CD4-positive, alpha-beta T cell treated with Interleukin-17A for 4 hours (primary cell): ENCODE measurements around the gene LHFPL3.

Source experiments
- DNase-seq: peaks from one replicate; pipeline ENCODE4 v3.0.0-alpha.2; 2020; ENCODE audit warnings: mixed read lengths

The LHFPL3 gene

GRCh38 chr7:104371216-104371979 is 43.0 kb downstream of the LHFPL3 start:
- DNase-seq: no peak

DNA sequence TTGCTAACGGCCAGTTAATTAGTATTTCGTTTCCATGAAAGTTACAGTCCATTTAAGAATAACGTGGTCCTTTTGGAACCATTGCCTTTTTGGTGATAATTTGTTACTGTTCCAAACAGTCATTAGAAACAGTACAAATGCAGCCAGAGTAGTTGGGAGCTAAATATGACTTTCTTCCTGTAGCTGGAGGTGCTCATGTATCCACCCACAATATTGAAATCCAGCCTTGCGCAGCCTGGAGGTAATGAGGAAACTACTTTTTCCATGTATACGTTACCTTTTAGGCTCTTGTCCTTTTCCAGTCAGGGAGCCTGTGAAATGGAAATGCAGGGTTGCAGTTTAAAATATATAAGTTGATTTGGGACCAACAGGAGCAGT is 43.6 kb downstream of the LHFPL3 start:
- no peak for DNase-seq

DNA sequence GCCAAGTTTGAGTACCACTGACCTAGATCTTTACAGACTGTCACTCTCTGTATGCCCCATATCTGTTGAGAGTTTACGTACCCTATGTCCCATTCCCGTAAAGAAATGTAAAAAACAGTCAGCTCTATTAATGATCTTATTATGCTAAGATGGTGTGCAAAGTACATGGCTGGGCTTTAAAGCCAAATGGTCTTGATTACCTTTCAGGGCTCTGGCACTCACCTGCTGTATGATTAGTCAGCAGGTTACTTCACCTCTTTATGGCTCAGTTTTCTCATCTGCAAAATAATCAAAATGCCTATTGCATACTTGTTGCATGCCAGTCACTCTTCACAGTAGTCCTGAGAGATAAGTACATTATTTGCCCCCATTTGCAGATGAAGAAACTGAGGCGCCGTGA is 54.2 kb downstream of the LHFPL3 start:
- no peak for DNase-seq

DNA sequence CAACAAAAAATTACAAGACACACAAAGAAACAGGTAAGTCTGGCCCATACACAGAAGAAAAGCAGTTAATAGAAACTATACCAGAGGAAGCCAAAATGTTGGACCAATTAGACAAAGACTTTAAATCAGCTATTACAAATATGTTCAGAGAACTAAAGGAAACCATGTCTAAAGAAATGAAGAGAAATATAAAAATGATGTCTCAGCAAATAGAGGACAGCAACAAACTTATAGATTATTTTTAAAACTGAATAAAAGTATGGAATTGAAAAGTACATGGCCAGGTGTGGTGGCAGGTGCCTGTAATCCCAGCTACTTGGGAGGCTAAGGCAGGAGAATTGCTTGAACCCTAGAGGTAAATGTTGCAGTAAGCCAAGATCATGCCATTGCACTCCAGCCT is 58.5 kb downstream of the LHFPL3 start:
- DNase-seq: no peak

DNA sequence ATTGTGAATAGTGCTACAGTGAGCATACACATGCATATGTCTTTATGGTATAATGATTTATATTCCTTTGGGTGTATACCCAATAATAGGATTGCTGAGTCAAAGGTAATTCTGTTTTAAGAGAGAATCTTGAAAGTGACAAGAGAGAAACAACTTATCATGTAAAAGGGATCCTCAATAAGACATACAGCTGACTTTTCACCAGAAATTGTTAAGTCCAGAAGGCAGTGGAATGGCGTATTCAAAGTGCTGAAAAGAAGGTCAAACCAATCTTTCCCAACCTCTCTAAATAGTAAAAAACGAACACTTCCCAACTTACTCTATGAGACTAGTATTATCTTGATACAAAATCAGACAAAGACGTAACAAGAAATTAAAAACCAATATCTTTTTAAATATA is 59.8 kb downstream of the LHFPL3 start:
- DNase-seq: no peak

- DNase-seq: no peak
These were observed 66.8 kb downstream of the LHFPL3 start for GRCh38 chr7:104395162-104395561.

DNA sequence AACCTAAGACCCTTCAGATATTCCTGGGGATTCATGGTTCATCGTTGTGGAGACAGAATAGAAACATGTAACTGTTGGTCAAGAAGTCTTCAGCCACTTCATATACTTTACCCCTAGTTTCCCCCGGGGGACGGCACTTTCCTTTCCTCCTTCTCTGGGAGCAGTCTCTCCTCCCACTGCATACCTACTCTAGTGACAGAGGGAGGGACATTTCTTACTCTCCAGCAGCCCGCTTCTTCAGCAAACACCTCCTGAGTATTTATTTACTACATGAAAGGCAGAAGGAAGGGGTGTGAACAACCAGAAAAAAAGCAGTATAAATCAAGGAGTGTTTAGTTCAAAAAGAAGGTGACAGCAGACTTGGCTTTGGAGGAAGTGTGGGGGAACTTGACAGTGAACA is 69.0 kb downstream of the LHFPL3 start:
- no peak for DNase-seq

GRCh38 chr7:104408371-104408770 is 80.0 kb downstream of the LHFPL3 start:
- DNase-seq: no peak

DNA sequence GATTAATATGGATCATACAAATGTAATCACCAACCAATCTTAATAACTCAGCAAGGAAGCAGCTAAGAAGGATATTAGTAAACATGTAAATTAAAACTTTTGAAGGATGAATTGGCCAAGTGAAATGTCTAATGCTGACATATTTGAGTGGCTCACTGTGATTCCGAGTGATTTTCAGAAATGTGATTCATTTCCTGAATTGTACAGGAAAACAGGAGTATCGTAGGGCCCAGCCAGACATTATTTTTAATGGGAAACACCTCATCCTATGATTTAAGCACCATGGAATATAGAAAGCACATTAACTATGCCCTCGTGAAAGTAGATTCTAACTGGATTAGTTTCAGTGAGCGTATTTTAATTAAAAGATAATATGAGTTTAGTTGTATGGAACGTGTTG is 82.3 kb downstream of the LHFPL3 start:
- DNase-seq: no peak

DNA sequence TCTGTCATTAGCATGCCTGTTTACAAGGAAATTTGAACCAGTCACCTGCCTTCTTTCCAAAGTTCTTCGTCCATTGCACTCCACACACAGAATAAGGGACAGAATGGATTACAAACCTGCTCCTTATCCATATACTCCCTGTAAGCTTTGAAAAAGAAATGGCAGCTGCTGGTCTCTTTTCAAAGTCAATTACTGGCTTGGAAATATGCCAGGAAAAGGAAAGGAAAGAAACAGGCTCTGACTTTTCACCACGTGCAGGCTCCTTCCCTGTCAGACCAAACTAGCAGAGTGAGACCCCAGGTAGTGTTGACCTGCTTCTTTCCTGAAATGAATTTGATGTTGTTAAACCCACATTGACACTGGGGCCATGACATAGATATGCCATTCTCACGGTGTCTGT is 84.5 kb downstream of the LHFPL3 start:
- DNase-seq: no peak

GRCh38 chr7:104414216-104414615 is 85.8 kb downstream of the LHFPL3 start:
- no peak for DNase-seq

GRCh38 chr7:104415700-104416099 is 87.3 kb downstream of the LHFPL3 start:
- no peak for DNase-seq

DNA sequence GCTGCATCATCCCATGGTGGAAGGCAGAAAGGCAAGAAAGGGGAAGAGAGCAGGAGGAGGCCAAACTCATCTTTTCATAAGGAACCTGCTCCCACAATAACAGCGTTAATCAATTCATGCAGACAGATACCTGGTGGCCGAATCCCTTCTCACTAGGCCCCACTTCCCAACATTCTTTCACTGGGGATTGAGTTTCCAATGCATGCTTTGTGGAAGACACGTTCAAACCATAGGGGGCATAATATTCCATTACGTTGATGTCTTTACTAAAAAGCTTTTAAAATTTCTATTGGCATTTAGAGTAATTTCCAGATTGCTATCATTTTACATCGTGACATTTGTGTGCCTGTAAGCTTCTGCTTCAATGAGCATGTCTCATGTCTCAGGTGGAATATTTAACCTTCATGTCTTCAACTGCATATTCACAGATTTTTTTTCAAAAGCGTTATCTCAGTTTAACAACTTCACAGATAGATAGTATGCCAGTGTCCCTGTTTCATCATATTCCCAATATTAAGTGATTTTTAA is 88.5 kb downstream of the LHFPL3 start:
- DNase-seq: no peak

- DNase-seq: no peak
These were observed 103.5 kb downstream of the LHFPL3 start for GRCh38 chr7:104431930-104432329.

GRCh38 chr7:104434129-104434528 is 105.7 kb downstream of the LHFPL3 start:
- no peak for DNase-seq

DNA sequence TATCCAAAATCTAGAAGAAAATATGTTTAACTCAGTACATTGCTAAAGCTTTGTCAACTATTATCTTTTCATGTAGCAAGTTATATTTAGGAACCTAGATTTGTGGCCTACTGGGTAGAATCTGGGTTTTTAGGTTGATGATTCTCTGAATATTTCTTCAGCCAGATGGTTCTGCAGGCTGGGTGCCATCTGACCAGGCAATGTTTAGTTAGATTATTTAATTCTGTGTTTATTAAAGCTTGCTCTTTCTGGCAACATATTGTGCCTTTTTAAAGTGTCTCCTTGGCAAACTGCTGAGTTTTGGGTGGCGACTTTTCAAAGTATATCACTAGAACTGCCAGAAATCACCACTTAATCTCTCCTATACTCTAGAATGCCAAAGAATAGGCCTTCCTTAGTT is 114.1 kb downstream of the LHFPL3 start:
- DNase-seq: no peak

DNA sequence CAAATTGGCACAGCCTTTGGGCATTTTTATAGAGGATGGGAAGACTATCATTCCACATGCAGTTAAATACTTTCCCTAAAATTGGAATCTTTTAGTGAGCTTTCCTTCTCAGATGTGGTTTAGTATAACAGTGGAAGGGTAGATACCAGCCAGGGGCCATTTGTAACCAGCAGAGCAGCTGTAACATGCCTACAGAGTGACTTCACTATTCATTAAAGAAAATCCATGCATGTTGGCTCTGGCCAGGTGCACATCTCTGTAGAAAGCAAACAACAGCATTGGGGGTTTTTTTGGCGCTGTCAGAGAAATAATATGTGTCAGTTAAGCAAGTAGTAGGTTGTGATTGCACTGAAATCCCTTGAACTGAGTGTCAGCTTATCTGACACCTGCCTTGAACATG is 115.6 kb downstream of the LHFPL3 start:
- no peak for DNase-seq

DNA sequence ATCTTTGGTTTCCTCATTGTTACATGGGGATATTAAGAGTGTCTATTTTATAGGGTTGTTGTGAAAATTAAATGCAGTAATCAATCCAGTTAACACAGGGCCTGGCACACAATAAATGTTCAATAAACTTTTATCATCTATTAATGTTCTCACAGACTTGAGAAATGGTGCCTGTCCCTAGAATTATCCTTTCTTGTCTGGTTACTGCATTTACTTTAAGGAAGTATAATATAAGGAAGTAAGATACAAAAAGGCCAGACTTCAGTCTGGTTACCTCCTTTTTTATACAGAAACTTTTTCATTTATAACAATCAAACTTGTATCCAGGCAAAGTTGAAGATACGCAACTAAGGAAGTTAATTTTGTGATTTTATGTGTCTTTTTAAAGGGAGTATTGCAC is 117.0 kb downstream of the LHFPL3 start:
- no peak for DNase-seq

GRCh38 chr7:104450861-104451260 is 122.5 kb downstream of the LHFPL3 start:
- no peak for DNase-seq

- no peak for DNase-seq
These were observed 124.8 kb downstream of the LHFPL3 start for GRCh38 chr7:104453190-104453589.

DNA sequence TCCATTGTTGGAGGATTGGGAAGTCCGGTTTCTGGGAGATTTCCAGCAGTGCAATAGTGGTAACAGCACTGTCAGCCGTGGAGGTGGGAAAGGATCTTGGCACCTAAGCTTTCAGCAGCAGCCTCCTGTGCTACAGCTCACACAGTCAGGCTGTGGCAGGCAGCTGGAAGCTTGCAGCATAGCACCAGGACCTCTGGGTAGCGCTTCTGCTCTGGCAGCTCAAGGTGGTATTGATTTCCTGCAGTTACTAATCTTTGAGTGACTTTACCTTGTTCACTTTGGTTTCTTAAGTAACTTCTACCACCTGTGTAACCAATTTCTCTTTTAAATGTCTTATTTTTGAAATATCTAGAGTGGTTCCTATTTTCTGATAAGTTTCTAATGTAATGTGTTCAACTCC is 130.5 kb downstream of the LHFPL3 start:
- DNase-seq: no peak

- no peak for DNase-seq
These were observed 140.9 kb downstream of the LHFPL3 start for GRCh38 chr7:104469166-104469820.

DNA sequence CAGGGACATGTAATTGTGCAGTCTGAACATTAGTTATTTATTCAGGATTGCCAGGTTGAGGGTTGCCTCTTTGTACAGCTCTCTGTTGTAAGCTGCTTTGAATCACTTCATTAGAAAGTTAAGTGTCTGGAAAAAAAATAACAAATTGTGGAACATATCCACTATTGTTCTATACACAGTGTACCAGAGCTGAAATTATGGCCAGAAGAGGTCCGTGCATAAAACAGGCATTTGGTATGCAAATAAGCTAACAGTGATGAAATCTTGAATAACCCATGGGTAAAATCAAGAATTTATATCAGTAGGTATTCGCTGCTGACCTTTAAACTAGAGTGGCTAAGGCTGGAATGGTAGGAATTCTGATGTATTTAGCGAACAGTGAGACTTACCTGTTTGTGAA is 152.1 kb downstream of the LHFPL3 start:
- no peak for DNase-seq

DNA sequence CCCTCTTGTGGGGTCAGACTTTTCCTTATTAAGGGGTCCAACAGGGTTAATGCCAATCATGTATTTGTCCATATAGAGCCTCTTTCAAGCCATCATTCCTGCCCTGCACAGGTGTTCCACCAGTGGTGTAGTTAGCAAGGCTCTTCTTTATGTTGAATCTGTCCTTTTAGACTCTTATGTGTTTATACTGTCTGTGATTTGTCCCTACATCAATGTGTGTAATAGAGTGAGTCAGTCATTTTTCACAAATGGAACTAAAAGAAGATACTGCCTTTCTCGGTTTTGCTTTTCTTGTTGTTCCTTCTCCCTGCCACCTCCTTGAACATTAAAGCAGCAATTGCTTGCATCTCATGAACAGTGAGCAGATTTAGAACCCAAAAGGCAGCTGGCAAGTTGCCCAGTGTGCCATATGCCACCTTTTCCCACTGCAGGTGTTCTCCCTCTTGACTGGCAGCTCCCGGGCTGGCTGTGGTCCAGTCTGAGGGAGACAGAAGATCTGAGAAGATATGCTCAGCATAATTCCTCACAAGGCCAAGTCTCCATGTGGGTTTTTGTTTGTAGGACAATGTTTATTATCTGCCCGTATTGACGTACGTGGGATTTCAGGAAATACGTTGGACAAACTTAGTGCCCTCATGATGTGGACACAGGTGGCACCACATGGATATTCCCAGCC is 154.1 kb downstream of the LHFPL3 start:
- DNase-seq: no peak
